GM18867 (cell line): ENCODE data around the gene MGMT.

ENCODE experiments used
- ATAC-seq: cut with Tn5 transposase; IDR thresholded peaks from one replicate; pipeline ENCODE4 v1.9.1; 2021; ENCODE audit warnings: mild to moderate bottlenecking, moderate library complexity; ENCODE audit not compliant: unreplicated experiment

The MGMT gene

GRCh38 chr10:129517680-129518057 lies 50.6 kb downstream of the MGMT start:
- ATAC-seq = no peak

DNA sequence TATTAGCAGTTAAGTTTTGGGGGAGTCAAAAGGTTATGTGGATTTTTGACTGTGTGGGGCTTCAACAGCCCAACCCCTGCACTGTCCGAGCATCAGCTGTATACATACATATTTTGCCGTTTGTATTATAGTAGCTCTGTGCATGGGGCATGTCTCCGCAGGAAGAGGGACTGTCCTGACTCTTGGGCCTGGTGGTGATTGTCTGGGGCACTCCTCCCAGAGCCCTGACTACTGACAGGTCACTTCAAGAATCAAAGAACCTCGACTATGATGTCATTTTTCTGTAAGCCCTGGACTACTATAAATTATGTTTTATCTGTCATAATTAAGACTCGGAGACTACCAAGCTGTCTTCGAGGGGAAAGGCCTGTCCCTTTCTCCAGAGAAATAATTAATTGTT lies 51.8 kb downstream of the MGMT start:
- no peak for ATAC-seq

- ATAC-seq = no peak
These were observed 53.5 kb downstream of the MGMT start for GRCh38 chr10:129520440-129521080.

- ATAC-seq = no peak
These were observed 54.4 kb downstream of the MGMT start for GRCh38 chr10:129521161-129522025.

DNA sequence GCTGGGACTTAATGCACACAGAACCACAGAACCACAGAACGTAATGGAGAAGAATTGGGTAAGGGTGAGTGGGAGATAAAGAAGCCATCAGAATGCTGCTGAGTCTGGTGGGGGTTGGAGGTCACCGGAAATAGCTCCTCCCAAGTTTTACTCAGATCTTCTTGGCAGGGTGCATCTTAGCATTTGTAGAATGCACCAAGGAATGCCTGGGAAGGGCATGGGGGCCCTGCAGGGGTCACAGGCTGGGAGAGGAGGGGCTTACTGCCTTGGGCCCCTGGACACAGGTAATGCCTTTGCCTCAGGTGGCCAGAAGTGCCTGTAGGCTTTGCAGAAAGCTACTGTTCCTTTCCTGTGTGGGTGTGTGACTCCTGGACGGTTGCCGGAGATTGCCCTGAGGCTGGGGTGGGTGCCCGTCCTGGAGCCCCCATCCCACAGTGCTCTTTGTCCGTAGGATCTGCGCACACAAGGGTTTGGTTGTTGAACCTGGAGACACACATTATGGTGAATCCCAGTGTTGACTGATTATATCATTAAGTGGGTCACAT lies 55.1 kb downstream of the MGMT start:
- ATAC-seq = no peak

- no peak for ATAC-seq
These were observed 56.1 kb downstream of the MGMT start for GRCh38 chr10:129523031-129523722.

- ATAC-seq = no peak
These were observed 56.8 kb downstream of the MGMT start for GRCh38 chr10:129523723-129524316.

DNA sequence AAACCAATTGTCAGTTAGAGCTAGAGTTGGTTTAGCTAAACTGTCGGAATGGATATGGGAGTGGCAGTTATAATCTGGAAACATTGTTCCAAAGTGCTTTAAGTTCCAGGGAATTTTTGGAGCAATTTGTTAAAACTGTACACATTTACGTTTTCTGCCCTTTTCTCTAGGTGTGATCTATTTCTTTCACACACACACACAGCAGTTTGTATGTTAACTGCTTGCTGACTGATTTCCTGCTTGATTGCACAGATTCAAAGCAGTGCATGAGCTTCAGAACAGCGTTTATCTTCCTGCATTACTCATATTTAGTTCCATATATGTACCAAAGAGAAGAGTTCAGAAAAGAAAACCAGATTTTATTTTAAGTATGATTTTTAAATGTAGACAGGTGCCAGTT lies 57.9 kb downstream of the MGMT start:
- ATAC-seq = no peak

GRCh38 chr10:129525401-129525801 lies 58.4 kb downstream of the MGMT start:
- no peak for ATAC-seq

GRCh38 chr10:129526943-129527342 lies 59.9 kb downstream of the MGMT start:
- ATAC-seq = no peak

GRCh38 chr10:129528376-129528978 lies 61.4 kb downstream of the MGMT start:
- ATAC-seq = no peak

- ATAC-seq = no peak
These were observed 63.5 kb downstream of the MGMT start for GRCh38 chr10:129530581-129530980.

- ATAC-seq = no peak
These were observed 64.3 kb downstream of the MGMT start for GRCh38 chr10:129531195-129531968.

GRCh38 chr10:129531969-129532660 lies 65.1 kb downstream of the MGMT start:
- no peak for ATAC-seq

GRCh38 chr10:129532838-129533237 lies 65.8 kb downstream of the MGMT start:
- ATAC-seq = no peak

- no peak for ATAC-seq
These were observed 66.2 kb downstream of the MGMT start for GRCh38 chr10:129533281-129533680.

- no peak for ATAC-seq
These were observed 67.8 kb downstream of the MGMT start for GRCh38 chr10:129534826-129535225.

DNA sequence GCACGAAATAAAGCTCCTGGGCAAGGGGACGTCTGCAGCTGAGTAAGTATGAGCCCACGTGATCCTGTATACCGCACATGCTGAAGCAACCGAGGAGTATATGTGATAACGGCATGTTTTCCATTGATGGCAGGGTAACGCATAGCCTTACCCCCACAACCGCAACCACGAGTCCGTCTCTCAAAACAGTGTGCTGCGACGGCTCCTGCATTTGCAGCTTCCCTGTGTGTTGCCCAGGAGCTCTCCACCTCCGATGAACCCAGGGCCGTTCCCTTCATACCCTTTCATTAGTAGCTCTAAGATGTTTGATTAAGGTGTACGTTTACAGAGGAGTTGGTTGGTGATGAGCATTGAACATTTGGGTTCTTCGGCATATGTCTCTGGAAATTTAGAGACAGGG lies 69.3 kb downstream of the MGMT start:
- ATAC-seq = no peak

GRCh38 chr10:129537151-129537550 lies 70.1 kb downstream of the MGMT start:
- no peak for ATAC-seq
